Muscle of leg (tissue), 11 donors: Measurements from ENCODE around the gene CDH23. TPM values are rescaled to one million over a fixed set of nuclear protein-coding genes. Genes with fewer than 3 reads are reported as not detected.

Experiments
- DNase-seq: peaks from one replicate; pipeline ENCODE4 v3.0.0; 2013
- H3K27ac ChIP-seq: one replicate; pipeline ENCODE4 v1.5.1; 2013; ENCODE audit warnings: mild to moderate bottlenecking, low read length, control low read depth
- H3K27me3 ChIP-seq: one replicate; pipeline ENCODE4 v1.6.1; 2013; ENCODE audit warnings: low read length; ENCODE audit not compliant: control insufficient read depth, insufficient read depth
- H3K36me3 ChIP-seq: one replicate; pipeline ENCODE4 v1.6.1; 2013; ENCODE audit warnings: low read length; ENCODE audit not compliant: control insufficient read depth, insufficient read depth
- H3K4me1 ChIP-seq: one replicate; pipeline ENCODE4 v1.6.1; 2013; ENCODE audit warnings: low read length; ENCODE audit not compliant: control insufficient read depth, insufficient read depth
- H3K4me3 ChIP-seq: one replicate; pipeline ENCODE4 v1.5.1; 2013; ENCODE audit warnings: low read length, control low read depth
- H3K9me3 ChIP-seq: replicated peaks from 2 replicates; pipeline ENCODE4 v1.6.1; 2013; ENCODE audit warnings: low read depth, low read length; ENCODE audit not compliant: control insufficient read depth
- WGBS: methylation state at CpG from one replicate; pipeline ENCODE4 v1.1.5; 2013; ENCODE audit warnings: missing lambda C conversion rate; ENCODE audit not compliant: insufficient coverage; 5-methylcytosine and 5-hydroxymethylcytosine counted together
- polyA plus RNA-seq, 8 donors: library from polyadenylated mRNA; unstranded; fragments of 120-200 nt; gene quantifications; one replicate each; pipeline versions ENCODE4 v1.2.1 to v1.2.3, GENCODE V29; 2013; ENCODE audit warnings: inconsistent platforms in 1 of 8, low replicate concordance in 1 of 8; ENCODE audit not compliant: insufficient read length in 8 of 8, insufficient read depth in 1 of 8
- total RNA-seq: library from RNA; stranded (reverse); fragments of 120-200 nt; gene quantifications from one replicate; pipeline ENCODE4 v1.2.4, GENCODE V29; 2013

CDH23 gene
- total and polyA plus RNA-seq, 9 donors: 3.4 to 5.7 (median 4.9) TPM

DNA sequence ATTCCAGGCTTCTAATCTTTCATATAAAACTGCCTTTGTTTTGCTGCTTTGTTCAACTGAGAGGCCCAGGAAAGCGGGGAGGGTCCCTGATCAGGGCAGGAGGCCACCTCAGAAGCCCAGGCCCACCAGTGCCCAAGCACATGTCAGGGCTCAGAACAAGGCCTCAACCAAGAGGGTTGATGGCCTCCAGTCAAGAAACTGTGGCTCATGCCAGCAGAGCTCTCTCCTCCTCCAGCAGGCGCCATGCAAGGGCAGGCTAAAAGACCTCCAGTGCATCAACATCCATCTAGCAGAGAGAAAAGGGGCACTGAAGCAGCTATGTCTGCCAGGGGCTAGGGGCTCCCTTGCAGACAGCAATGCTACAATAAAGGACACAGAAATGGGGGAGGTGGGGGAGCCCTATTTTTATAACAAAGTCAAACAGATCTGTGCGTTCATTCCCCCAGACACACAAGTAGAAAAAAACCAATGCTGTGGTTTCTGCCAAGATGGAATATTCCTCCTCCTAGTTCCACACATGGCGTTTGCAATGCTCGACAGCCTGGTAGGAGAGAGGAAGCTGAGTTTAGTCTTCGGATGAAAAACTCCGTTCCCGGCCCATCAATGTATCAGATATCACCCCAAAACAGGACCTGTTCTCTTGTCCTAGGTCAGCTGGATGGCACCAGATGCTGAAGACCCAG, 420.4 kb downstream of the CDH23 start:
- no peaks in the 10 kb centered on the region for H3K27me3 ChIP-seq
- H3K36me3 ChIP-seq: peaks cover 83% of the 10 kb centered on the region
- WGBS: 92% methylated on average over 2 of the region's 8 CpGs
- no peaks in the 10 kb centered on the region for H3K9me3 ChIP-seq
- no peak for DNase-seq
- peaks cover 17% of the 10 kb centered on the region for H3K4me1 ChIP-seq
- peak overlapping the region; percentile 20 for H3K27ac ChIP-seq
- no peak overlapping the region for H3K4me3 ChIP-seq

DNA sequence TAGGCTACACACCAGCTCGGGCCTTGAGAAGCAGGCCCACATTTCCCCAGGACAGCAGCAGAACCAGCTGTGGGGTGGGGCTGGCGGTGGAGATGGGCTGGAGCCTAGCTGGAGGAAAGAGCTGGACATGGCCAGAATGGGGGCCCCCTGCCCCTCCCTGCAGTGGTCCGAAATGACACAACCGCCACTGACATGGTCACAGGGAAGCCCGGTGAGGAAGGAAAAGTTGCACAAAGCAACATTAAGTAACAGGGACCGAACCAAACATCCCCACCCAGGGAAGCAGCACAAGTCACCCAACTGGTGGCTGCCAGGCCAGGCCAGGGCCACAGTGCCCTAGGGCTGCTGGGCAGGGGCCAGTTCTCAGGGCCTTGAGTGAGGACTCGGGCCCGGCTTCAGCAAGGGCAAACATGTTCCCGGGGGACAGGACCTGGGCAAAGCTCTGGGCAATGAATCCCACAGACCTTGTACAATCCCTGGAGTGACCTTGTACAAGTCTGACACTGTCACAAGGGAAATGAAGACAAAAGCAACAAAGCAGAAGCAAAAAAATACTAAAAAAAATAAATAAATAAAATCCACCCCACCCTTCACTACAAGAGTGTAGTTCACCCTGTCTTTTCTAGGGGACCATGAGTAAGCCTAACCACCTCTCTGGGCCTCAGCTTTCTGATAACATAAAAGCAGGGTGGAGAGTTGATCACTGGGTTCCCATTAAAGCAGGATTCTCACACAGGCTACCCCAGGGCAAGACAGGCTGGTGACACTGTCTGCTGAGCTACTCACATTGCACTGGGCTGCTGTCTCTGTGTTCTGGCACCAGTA, 421.3 kb downstream of the CDH23 start:
- H3K4me1 ChIP-seq: peaks cover 17% of the 10 kb centered on the region
- 75% methylated on average over 5 of the region's 9 CpGs for WGBS
- H3K36me3 ChIP-seq: peaks cover 91% of the 10 kb centered on the region
- no peaks in the 10 kb centered on the region for H3K27me3 ChIP-seq
- DNase-seq: no peak
- no peak overlapping the region for H3K27ac ChIP-seq
- no peak overlapping the region for H3K4me3 ChIP-seq
- H3K9me3 ChIP-seq: no peaks in the 10 kb centered on the region

DNA sequence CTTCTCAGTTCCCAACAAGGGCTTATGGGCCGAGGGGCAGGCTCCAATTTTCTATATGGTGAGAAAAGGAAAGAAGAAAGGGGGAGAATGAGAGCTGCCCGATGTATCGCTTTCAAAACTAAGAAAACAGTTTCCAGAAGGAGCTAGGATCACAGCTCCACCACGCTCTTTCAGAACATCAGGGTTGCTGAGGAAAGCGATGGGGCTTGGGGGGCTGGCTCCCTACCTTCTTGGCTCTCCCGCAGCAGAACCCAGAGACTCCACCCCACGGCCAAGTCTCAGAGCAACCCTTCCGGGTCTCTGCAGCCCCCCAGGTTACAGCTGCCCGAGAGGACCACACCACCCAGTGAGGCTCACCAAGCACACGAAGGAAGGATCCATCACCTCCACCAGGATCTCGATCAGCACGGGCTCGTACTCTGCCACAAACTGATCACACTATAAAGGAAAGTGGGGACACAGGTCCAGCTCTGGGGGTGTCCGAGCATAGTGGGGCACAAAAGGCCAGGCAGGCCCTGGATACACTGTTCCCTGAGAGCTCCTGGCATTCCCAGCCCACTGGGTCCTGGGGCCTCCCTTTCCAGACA, 422.0 kb downstream of the CDH23 start:
- 89% methylated on average over 10 of the region's 14 CpGs for WGBS
- Histone ChIP-seq H3K9me3 (no peaks in the 10 kb centered on the region), H3K4me3 (no peak overlapping the region), H3K36me3 (peaks cover 93% of the 10 kb centered on the region), H3K27me3 (no peaks in the 10 kb centered on the region), H3K27ac (no peak overlapping the region), H3K4me1 (peaks cover 17% of the 10 kb centered on the region)
- no peak for DNase-seq

DNA sequence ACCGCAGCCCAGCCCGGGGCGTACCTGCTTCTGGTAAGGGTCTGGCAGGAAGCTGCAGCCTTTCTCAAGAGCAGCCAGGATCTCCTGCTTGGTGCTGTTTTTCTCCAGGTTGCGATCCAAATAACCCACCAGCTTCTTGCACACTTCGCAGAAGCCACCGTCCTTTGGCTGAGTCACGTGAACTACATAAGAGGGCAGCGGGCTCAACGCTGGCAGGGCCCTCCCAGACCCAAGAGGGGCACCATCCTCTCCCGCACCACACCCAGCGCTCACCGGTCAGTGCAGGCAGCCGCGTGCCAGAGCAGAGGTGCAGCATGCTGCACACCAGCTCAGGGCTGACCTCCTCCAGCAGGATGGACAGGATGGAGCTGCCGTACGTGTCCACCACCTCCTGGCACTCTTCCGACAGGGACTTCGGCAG, 422.7 kb downstream of the CDH23 start:
- 96% methylated on average over 18 of the region's 18 CpGs for WGBS
- Histone ChIP-seq H3K4me3 (no peak overlapping the region), H3K4me1 (peaks cover 17% of the 10 kb centered on the region), H3K9me3 (no peaks in the 10 kb centered on the region), H3K27ac (no peak overlapping the region), H3K27me3 (no peaks in the 10 kb centered on the region), H3K36me3 (peaks cover 95% of the 10 kb centered on the region)
- DNase-seq: no peak

DNA sequence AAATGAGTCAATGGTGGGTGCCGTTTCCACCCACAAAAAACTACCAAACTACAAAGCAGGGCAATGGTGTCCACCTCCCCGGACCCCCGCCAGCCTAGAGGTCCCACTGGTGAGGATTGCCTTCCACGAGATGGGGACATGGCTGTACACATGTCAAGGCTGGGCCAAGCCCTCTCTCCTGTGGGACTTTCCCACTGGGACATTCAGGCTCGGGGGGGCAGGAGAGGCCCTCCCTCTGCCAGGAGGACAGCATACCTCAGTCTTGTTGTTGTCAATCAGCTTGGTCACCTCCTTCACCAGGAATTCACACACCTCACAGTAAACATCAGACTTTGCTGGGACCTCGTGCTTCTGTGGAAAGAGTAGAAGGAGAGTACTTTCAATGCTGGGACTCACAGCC, 423.3 kb downstream of the CDH23 start:
- H3K9me3 ChIP-seq: no peaks in the 10 kb centered on the region
- 79% methylated on average over 2 of the region's 6 CpGs for WGBS
- no peak overlapping the region for H3K4me3 ChIP-seq
- H3K36me3 ChIP-seq: peaks cover 95% of the 10 kb centered on the region
- peaks cover 17% of the 10 kb centered on the region for H3K4me1 ChIP-seq
- no peak overlapping the region for H3K27ac ChIP-seq
- no peaks in the 10 kb centered on the region for H3K27me3 ChIP-seq
- DNase-seq: no peak

DNA sequence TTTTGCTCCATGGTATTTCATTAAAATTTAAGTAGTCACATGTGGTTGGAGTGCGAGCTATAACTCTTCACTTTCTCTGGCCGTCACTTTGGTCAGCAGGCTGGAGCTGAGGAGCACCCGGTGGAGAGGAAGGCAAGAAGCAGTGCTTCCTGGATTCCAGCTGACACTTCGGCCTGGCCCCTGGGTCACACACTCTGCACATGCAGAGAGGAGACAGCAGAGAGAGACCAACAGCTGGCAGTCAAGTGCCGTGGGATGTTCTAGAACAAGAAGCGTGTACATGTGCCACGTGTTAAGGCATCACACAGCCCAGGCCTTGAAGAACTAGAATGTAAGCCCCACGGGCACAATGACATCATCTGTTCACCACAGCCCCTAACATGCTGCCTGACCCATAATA, 424.2 kb downstream of the CDH23 start:
- H3K27me3 ChIP-seq: no peaks in the 10 kb centered on the region
- peaks cover 17% of the 10 kb centered on the region for H3K4me1 ChIP-seq
- no peaks in the 10 kb centered on the region for H3K9me3 ChIP-seq
- H3K36me3 ChIP-seq: peaks cover 95% of the 10 kb centered on the region
- no peak overlapping the region for H3K27ac ChIP-seq
- 74% methylated on average over 7 of the region's 8 CpGs for WGBS
- DNase-seq: no peak
- no peak overlapping the region for H3K4me3 ChIP-seq

DNA sequence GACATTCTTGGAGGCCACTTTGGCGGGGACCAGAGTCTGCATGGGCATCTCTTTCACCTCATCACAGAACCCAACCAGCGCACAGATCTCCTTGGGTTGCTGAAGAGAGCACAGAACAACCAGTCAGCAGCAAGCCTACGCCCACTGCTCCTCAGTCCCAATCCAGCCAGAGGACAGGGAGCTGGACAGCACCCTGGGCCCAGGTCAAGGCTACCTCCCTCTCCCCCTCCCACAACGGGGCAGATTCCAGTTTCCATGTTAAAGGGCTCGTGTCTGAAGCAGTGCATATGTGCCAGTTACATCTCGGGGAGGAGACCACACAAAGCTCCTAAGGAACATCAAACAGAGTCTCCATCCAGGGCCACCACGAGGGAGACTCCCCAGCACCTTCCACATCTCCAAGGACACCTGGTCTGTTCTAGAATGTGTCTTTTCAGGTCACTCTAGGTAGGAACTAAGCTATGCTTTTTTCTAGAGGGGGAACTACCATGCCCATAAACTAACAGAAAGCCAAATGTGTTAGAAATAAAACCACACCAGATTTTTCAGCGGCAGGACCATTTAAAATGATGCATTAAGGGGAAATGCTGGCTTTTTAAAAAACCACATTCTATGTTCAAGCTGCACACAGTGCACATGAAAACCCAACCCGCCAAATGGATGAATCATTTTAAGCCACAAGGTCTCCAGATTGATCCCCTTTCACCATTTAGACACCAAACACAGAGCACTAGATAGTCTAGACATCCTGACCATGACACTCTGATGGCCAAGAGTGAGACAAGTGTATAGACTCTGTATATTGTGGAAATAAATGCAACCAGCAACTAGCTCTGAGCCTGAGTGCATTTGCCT, 425.4 kb downstream of the CDH23 start:
- Histone ChIP-seq H3K36me3 (peaks cover 94% of the 10 kb centered on the region), H3K27ac (no peak overlapping the region), H3K27me3 (no peaks in the 10 kb centered on the region), H3K4me3 (no peak overlapping the region), H3K4me1 (peaks cover 10% of the 10 kb centered on the region), H3K9me3 (no peaks in the 10 kb centered on the region)
- WGBS: 91% methylated on average over 6 of the region's 9 CpGs
- no peak for DNase-seq

DNA sequence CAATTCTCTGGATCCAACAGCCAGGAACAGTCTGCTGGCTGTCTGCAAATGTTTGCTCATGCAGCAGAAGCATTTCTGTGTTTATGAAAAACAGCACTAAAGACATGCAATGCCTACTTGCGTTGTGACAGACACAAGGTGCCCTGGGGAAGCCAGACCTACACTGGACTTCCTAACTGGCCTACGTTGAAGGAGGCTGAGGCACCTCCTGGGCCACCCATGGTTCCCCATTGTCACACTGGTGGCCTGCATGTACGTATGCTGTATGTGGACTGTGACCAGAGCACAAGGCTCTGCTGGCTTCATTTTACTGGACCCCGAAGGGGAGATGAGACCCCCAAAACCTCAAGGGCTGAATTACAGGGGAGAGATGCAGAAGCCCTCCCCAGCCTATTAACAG, 426.6 kb downstream of the CDH23 start:
- no peak overlapping the region for H3K4me3 ChIP-seq
- H3K27ac ChIP-seq: no peak overlapping the region
- no peak for DNase-seq
- H3K27me3 ChIP-seq: no peaks in the 10 kb centered on the region
- peaks cover 92% of the 10 kb centered on the region for H3K36me3 ChIP-seq
- no peaks in the 10 kb centered on the region for H3K4me1 ChIP-seq
- no peaks in the 10 kb centered on the region for H3K9me3 ChIP-seq
- 74% methylated on average over 4 of the region's 4 CpGs for WGBS

DNA sequence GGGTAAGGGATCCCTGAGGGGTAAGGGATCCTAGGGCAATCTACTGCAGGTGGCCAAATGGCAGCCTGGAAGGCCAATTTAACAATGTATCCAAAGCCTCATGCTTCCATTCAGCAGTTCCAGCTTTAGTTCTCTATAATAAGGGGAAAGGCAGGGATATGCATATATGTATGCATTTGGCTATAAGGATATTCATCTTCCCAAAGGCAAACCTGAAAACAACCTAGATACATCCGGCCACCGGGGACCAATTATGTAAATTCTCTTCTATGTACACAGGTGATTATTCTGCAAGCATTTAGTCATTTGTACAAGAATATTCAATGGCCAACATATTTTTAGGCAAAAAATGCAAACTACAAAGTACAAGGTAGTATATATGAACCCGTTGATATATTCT, 427.6 kb downstream of the CDH23 start:
- no CpG with 5 or more reads among the region's 3 CpGs for WGBS
- H3K4me1 ChIP-seq: no peaks in the 10 kb centered on the region
- H3K36me3 ChIP-seq: peaks cover 92% of the 10 kb centered on the region
- no peaks in the 10 kb centered on the region for H3K9me3 ChIP-seq
- no peak overlapping the region for H3K4me3 ChIP-seq
- H3K27ac ChIP-seq: no peak overlapping the region
- DNase-seq: no peak
- H3K27me3 ChIP-seq: no peaks in the 10 kb centered on the region
